GM12878 (cell line): Measurements from ENCODE around the gene PPIC. TPM values are rescaled to one million over a fixed set of nuclear protein-coding genes. Genes with fewer than 3 reads are reported as not detected.

ENCODE experiments used
- ATAC-seq: fragments of 200-7000 bp; cut with Tn5 transposase; 3 replicates; pipeline ENCODE4 v1.9.1; 2020; ENCODE audit warnings: mild to moderate bottlenecking, moderate library complexity
- BruUV-seq: library from RNA; stranded (reverse); fragments of 400-500 nt; replicated peaks from 2 replicates; lab custom pipeline; 2021; lab: Mats Ljungman, UMichigan
- CTCF ChIA-PET: fragments of 300-600 bp; sonication (Branson Sonifier 250); formaldehyde crosslinking; extraction: SDS; loops from one replicate; lab custom pipeline; 2021; ENCODE audit warnings: inconsistent platforms; lab: Yijun Ruan, JAX
- POLR2A ChIA-PET: fragments of 350-600 bp; formaldehyde crosslinking; extraction: SDS; loops from one replicate; lab custom pipeline; 2021; ENCODE audit warnings: inconsistent platforms; lab: Charles Lee
- RAD21 ChIA-PET: fragments of 300-600 bp; sonication (Branson Sonifier 250); formaldehyde crosslinking; loops from one replicate; lab custom pipeline; 2023; ENCODE audit warnings: antibody characterized with exemption; ENCODE audit not compliant: unreplicated experiment; lab: Charles Lee
- SMC1A ChIA-PET: fragments of 300-600 bp; sonication (Branson Sonifier 250); formaldehyde crosslinking; loops from one replicate; lab custom pipeline; 2023; ENCODE audit not compliant: unreplicated experiment, uncharacterized antibody; lab: Charles Lee
- DNase-seq: peaks from one replicate; pipeline ENCODE4 v3.0.0-alpha.2; 2011; ENCODE audit warnings: low read depth, low spot score
- FAIRE-seq: peaks from 3 replicates; lab custom pipeline; 2011; peaks lifted over from hg19 to GRCh38; lab: Jason Lieb, UNC
- H2AFZ ChIP-seq: 2 replicates; pipeline ENCODE4 v1.6.0; 2011; ENCODE audit warnings: low read depth, low read length, control low read depth; ENCODE audit not compliant: control insufficient read depth
- H3K27ac ChIP-seq: 2 replicates; pipeline ENCODE4 v1.5.1; 2011; ENCODE audit warnings: control low read depth; ENCODE audit not compliant: control insufficient read depth, insufficient read depth
- H3K27me3 ChIP-seq, 2 experiments: replicated peaks in 1 of 2; 2 replicates each; pipeline versions ENCODE4 v1.6.0 to v1.6.1; 2011; ENCODE audit warnings: low read length in 1 of 2; ENCODE audit not compliant: control insufficient read depth in 2 of 2, insufficient read depth in 2 of 2
- H3K36me3 ChIP-seq, 2 experiments: 2 replicates each; pipeline ENCODE4 v1.5.1; 2011; ENCODE audit warnings: low read length in 1 of 2; ENCODE audit not compliant: control insufficient read depth in 2 of 2, insufficient read depth in 2 of 2
- H3K4me1 ChIP-seq: 2 replicates; pipeline ENCODE4 v1.6.1; 2011; ENCODE audit warnings: mild to moderate bottlenecking, low read length, moderate library complexity, mixed read lengths; ENCODE audit not compliant: control insufficient read depth, insufficient read depth
- H3K4me2 ChIP-seq: 2 replicates; pipeline ENCODE4 v1.6.0; 2011; ENCODE audit warnings: control low read depth; ENCODE audit not compliant: control insufficient read depth, insufficient read depth
- H3K4me3 ChIP-seq: fragments of 200-600 bp; sonication (generic); 2 replicates; pipeline ENCODE4 v1.5.1; 2016
- H3K79me2 ChIP-seq: 2 replicates; pipeline ENCODE4 v1.6.0; 2011; ENCODE audit warnings: low read length; ENCODE audit not compliant: control insufficient read depth, insufficient read depth
- H3K9ac ChIP-seq: 2 replicates; pipeline ENCODE4 v1.8.0; 2011; ENCODE audit warnings: low read length, control low read depth, mixed read lengths; ENCODE audit not compliant: control insufficient read depth, insufficient read depth
- H3K9me3 ChIP-seq: replicated peaks from 3 replicates; pipeline ENCODE4 v1.5.1; 2011; ENCODE audit warnings: mild to moderate bottlenecking, low read length; ENCODE audit not compliant: control insufficient read depth, insufficient read depth
- H4K20me1 ChIP-seq: 2 replicates; pipeline ENCODE4 v1.6.0; 2011; ENCODE audit not compliant: control insufficient read depth, insufficient read depth
- BRCA1 ChIP-seq: IDR thresholded peaks from 2 replicates; pipeline ENCODE4 v1.6.1; 2011; ENCODE audit warnings: low read depth, low read length, improper control_type of control experiment
- CEBPB ChIP-seq, 2 experiments: fragments of 150-350 bp in 1 of 2; IDR thresholded peaks; 2 replicates each; pipeline ENCODE4 v1.6.1; 2012 to 2014; ENCODE audit warnings: low read depth in 2 of 2, low read length in 2 of 2, borderline replicate concordance in 1 of 2, inconsistent platforms in 1 of 2
- CHD4 ChIP-seq: fragments of 200-600 bp; sonication (generic); IDR thresholded peaks from 2 replicates; pipeline ENCODE4 v1.6.1; 2016; ENCODE audit warnings: mild to moderate bottlenecking
- EED ChIP-seq: sonication (generic); IDR thresholded peaks from 2 replicates; pipeline ENCODE4 v1.6.1; 2016; ENCODE audit warnings: antibody characterized with exemption, low read depth
- ESRRA ChIP-seq: IDR thresholded peaks from 2 replicates; pipeline ENCODE4 v1.6.1; 2012; ENCODE audit warnings: mild to moderate bottlenecking, low read length, improper control_type of control experiment
- IRF3 ChIP-seq: fragments of 450-650 bp; IDR thresholded peaks from 2 replicates; pipeline ENCODE4 v1.6.1; 2014; ENCODE audit warnings: mild to moderate bottlenecking
- IRF4 ChIP-seq: IDR thresholded peaks from 2 replicates; pipeline ENCODE4 v1.6.1; 2011; ENCODE audit warnings: low read depth, low read length
- JUND ChIP-seq: IDR thresholded peaks from 2 replicates; pipeline ENCODE4 v1.6.1; 2012; ENCODE audit warnings: low read depth, mild to moderate bottlenecking, low read length, improper control_type of control experiment, moderate library complexity
- KDM1A ChIP-seq: fragments of 200-600 bp; sonication (generic); IDR thresholded peaks from 2 replicates; pipeline ENCODE4 v1.6.1; 2016; ENCODE audit warnings: borderline replicate concordance
- MYC ChIP-seq: IDR thresholded peaks from 2 replicates; pipeline ENCODE4 v1.6.1; 2011; ENCODE audit warnings: mild to moderate bottlenecking, low read length, moderate library complexity, inconsistent platforms; ENCODE audit not compliant: insufficient read depth, insufficient replicate concordance, insufficient read length, severe bottlenecking
- PAX5 ChIP-seq: IDR thresholded peaks from 2 replicates; pipeline ENCODE4 v1.6.1; 2011; ENCODE audit warnings: low read depth, low read length, borderline replicate concordance
- RFX5 ChIP-seq: IDR thresholded peaks from 2 replicates; pipeline ENCODE4 v1.6.1; 2011; ENCODE audit warnings: low read depth, low read length, improper control_type of control experiment
- RUNX3 ChIP-seq: IDR thresholded peaks from 2 replicates; pipeline ENCODE4 v1.6.1; 2012; ENCODE audit warnings: low read length, inconsistent platforms
- SMC3 ChIP-seq: IDR thresholded peaks from 2 replicates; pipeline ENCODE4 v1.6.1; 2011; ENCODE audit warnings: low read length, improper control_type of control experiment, borderline replicate concordance
- ZZZ3 ChIP-seq: IDR thresholded peaks from 2 replicates; pipeline ENCODE4 v1.6.1; 2011; ENCODE audit warnings: low read depth; ENCODE audit not compliant: control insufficient read depth, insufficient read length
- WGBS: methylation state at CpG from one replicate; pipeline ENCODE4 v1.1.6; 2016; ENCODE audit warnings: low lambda C conversion rate; ENCODE audit not compliant: insufficient replicate concordance, insufficient coverage; ENCODE audit errors: missing lambda C conversion rate; 5-methylcytosine and 5-hydroxymethylcytosine counted together
- in situ Hi-C: fragments of 300-500 bp; cut with MboI; formaldehyde crosslinking; loops from 9 replicates; pipeline ENCODE4 v1.14.3; 2018; ENCODE audit warnings: mixed read lengths
- intact Hi-C: fragments of 100-400 bp; cut with micrococcal nuclease; formaldehyde crosslinking; loops from one replicate; pipeline ENCODE4 v1.14.2; 2022; ENCODE audit not compliant: unreplicated experiment
- polyA plus RNA-seq, 11 experiments: library from polyadenylated mRNA; depleted of rRNA in 4 of 11; unstranded in 6 of 11; stranded (reverse) in 5 of 11; fragments of >200 nt; fragmentation: Nextera tagmentation in 4 of 11; fragmentation: Illumina TruSeq in 1 of 11; extraction: Ambion mirVana in 4 of 11; extraction: Trizol in 1 of 11; gene quantifications; 1 replicate in 1 of 11; 2 replicates in 10 of 11; pipeline versions ENCODE4 v1.2.1 to v1.2.3, GENCODE V29; 2011 to 2016; ENCODE audit warnings: inconsistent platforms in 2 of 11, missing spikeins in 2 of 11, low read depth in 1 of 11
- total RNA-seq, 4 experiments: library from RNA; depleted of rRNA in 3 of 4; stranded (reverse); fragments of >200 nt in 3 of 4; fragmentation: Illumina TruSeq in 1 of 4; extraction: Trizol in 1 of 4; gene quantifications; 2 replicates each; pipeline versions ENCODE4 v1.2.1 to v1.2.3, GENCODE V29; 2013 to 2021
- TF ChIP-seq, protein P1 (sequence below): fragments of 450-650 bp; IDR thresholded peaks from 2 replicates; pipeline ENCODE4 v1.6.1; 2018; ENCODE audit warnings: mild to moderate bottlenecking, low read depth, moderate library complexity; ENCODE audit not compliant: partially characterized antibody

The PPIC gene
- total and polyA plus RNA-seq, 10 of the 15 experiments (the other 5 are each of a cell fraction or from before 2014, with no cell fraction given) = 0.12 to 0.21 TPM; not detected in 8

DNA sequence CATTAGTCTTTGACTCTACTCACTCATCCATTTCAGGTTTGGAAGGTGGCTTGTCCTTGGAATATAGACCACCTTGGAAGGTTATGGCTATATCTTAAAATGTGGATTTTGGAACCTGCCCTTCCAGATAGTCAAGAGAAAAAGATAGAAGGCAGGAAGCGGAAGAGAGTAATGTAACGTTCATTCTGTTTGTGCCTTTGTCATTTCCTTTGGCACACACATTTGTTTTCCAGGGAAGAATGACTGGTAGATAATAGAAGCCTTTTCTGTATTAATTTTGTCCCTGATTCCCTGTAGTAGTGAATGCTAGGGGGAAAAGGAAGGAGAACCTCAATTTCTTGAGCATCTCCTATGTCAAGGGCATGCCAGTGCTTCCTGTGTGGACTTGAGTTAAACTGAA lies 54.7 kb downstream of the PPIC start:
- DNase-seq (no peak), FAIRE-seq (no peak), ATAC-seq (no peak)
- WGBS = 72% methylated on average over 2 of the region's 2 CpGs
- TF ChIP-seq EED = no peak
- no peak for TF ChIP-seq CHD4
- TF ChIP-seq MYC = no peak
- TF ChIP-seq IRF4 = no peak
- no peak for TF ChIP-seq BRCA1
- no peak for TF ChIP-seq ZZZ3
- no peak for TF ChIP-seq KDM1A
- no peak for TF ChIP-seq RUNX3
- no peaks in the 10 kb centered on the region for H3K79me2 ChIP-seq
- ChIA-PET POLR2A (no interaction called here), SMC1A (no interaction called here), RAD21 (no interaction called here), CTCF (no interaction called here)
- no peaks in the 10 kb centered on the region for H3K9me3 ChIP-seq
- no TSS peak for BruUV-seq
- H3K27me3 ChIP-seq = no peaks in the 10 kb centered on the region
- no peak overlapping the region for H3K4me3 ChIP-seq
- H2AFZ ChIP-seq = no peak overlapping the region
- peaks cover 15% of the 10 kb centered on the region for H3K4me1 ChIP-seq
- no peak overlapping the region for H3K9ac ChIP-seq
- no peaks in the 10 kb centered on the region for H3K36me3 ChIP-seq
- no peaks in the 10 kb centered on the region for H4K20me1 ChIP-seq
- intact Hi-C loops (no loop called here), in situ Hi-C loops (no loop called here)
- H3K4me2 ChIP-seq = no peak overlapping the region
- no peak overlapping the region for H3K27ac ChIP-seq

DNA sequence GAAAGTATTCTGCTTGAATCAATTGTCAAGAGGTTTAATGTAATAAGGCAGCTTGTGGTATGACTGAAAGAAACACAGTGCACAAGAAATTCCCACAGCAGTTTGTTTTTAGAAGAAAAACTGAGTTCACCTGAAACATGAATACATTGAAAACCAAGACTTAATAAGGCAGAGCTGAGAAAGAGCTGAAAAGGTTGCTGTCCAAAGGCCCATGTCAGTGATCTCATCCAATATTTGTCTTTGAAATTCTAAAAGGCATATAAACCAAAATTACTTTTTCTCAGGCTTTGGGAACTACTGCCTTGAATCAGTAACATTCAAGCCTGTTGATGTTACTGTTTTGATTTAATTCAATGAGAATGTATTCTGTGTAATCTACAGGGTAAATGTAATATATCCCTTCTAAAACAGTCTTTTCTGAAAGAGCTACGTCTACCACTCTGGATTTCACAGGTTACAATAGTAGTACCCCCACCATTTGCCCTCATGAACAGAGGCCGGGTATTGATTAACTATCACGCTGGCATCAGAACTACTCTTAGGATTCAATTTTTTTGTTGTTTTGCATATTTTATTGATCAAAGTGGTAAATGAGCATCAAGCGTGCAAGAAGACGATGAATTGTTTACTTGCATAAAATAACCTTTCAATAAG lies 57.8 kb downstream of the PPIC start:
- no peak overlapping the region for H3K27ac ChIP-seq
- H3K79me2 ChIP-seq = no peaks in the 10 kb centered on the region
- no peaks in the 10 kb centered on the region for H4K20me1 ChIP-seq
- ATAC-seq (no peak), FAIRE-seq (no peak), DNase-seq (no peak)
- no TSS peak for BruUV-seq
- TF ChIP-seq PAX5 = no peak
- TF ChIP-seq, protein P1, sequence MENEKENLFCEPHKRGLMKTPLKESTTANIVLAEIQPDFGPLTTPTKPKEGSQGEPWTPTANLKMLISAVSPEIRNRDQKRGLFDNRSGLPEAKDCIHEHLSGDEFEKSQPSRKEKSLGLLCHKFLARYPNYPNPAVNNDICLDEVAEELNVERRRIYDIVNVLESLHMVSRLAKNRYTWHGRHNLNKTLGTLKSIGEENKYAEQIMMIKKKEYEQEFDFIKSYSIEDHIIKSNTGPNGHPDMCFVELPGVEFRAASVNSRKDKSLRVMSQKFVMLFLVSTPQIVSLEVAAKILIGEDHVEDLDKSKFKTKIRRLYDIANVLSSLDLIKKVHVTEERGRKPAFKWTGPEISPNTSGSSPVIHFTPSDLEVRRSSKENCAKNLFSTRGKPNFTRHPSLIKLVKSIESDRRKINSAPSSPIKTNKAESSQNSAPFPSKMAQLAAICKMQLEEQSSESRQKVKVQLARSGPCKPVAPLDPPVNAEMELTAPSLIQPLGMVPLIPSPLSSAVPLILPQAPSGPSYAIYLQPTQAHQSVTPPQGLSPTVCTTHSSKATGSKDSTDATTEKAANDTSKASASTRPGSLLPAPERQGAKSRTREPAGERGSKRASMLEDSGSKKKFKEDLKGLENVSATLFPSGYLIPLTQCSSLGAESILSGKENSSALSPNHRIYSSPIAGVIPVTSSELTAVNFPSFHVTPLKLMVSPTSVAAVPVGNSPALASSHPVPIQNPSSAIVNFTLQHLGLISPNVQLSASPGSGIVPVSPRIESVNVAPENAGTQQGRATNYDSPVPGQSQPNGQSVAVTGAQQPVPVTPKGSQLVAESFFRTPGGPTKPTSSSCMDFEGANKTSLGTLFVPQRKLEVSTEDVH = no peak
- no peak for TF ChIP-seq SMC3
- TF ChIP-seq IRF3 = no peak
- no peak for TF ChIP-seq RFX5
- TF ChIP-seq JUND = no peak
- TF ChIP-seq ESRRA = no peak
- TF ChIP-seq CEBPB (IDR thresholded peaks at IDR 0.05; ENCODE audit: borderline replicate concordance in 1 of 2, low read depth in 2 of 2, low read length in 2 of 2) = no peak
- no peaks in the 10 kb centered on the region; a peak in 1 of 4 replicates for H3K27me3 ChIP-seq
- H3K4me1 ChIP-seq = no peaks in the 10 kb centered on the region
- intact Hi-C loops (no loop called here), in situ Hi-C loops (no loop called here)
- H3K9ac ChIP-seq = no peak overlapping the region
- WGBS = 72% methylated on average over 5 of the region's 5 CpGs
- no peaks in the 10 kb centered on the region for H3K36me3 ChIP-seq
- no peak overlapping the region for H2AFZ ChIP-seq
- SMC1A ChIA-PET = no interaction called here
- H3K4me3 ChIP-seq = no peak overlapping the region
- CTCF ChIA-PET = no interaction called here
- POLR2A ChIA-PET = no interaction called here
- no peaks in the 10 kb centered on the region for H3K9me3 ChIP-seq
- H3K4me2 ChIP-seq = no peak overlapping the region
- RAD21 ChIA-PET = no interaction called here
